ENCODE results near the gene STK11IP.

Gene STK11IP

GRCh38 chr2:219591091-219591490 is 6.6 kb upstream of the STK11IP start:
- no peak for DNase-seq

GRCh38 chr2:219592736-219593135 is 4.9 kb upstream of the STK11IP start:
- DNase-seq, result no peak

- DNase-seq, result no peak
These were observed 4.5 kb upstream of the STK11IP start for GRCh38 chr2:219593154-219593553.

- DNase-seq, result no peak
These were observed 2.4 kb upstream of the STK11IP start for GRCh38 chr2:219595256-219595655.

GRCh38 chr2:219596954-219597551 is 604 bp upstream of the STK11IP start:
- DNase-seq, result peak; percentile 47

GRCh38 chr2:219598308-219599078 is 836 bp downstream of the STK11IP start:
- peak; percentile 26 for DNase-seq

- no peak for DNase-seq
These were observed 6.1 kb downstream of the STK11IP start for GRCh38 chr2:219603771-219604170.

DNA sequence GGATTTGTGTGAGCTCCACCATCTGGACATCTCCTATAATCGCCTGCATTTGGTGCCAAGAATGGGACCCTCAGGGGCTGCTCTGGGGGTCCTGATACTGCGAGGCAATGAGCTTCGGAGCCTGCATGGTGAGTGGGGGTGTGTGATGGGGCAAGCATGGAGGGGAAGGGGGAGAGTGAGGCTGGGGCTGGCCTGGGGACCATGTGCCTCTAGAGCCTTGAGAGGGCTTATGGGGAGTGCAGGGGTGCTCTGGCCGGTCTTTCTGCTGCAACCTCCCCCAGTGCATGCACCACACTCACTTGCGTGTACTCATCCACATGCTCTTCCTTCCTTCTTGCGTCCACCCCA is 7.9 kb downstream of the STK11IP start:
- no peak for DNase-seq

DNA sequence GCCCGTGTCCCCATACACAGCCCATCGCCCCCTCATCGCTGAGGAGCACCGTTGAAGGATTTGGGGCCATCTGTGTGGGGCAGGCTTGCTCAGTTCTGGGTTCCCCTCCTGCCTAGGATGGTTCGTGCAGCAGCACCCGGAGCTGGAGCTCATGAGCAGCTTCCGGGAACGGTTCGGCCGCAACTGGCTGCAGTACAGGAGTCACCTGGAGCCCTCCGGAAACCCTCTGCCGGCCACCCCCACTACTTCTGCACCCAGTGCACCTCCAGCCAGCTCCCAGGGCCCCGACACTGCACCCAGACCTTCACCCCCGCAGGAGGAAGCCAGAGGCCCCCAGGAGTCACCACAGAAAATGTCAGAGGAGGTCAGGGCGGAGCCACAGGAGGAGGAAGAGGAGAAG is 10.3 kb downstream of the STK11IP start:
- no peak for DNase-seq

GRCh38 chr2:219608399-219608964 is 10.8 kb downstream of the STK11IP start:
- DNase-seq, result no peak

DNA sequence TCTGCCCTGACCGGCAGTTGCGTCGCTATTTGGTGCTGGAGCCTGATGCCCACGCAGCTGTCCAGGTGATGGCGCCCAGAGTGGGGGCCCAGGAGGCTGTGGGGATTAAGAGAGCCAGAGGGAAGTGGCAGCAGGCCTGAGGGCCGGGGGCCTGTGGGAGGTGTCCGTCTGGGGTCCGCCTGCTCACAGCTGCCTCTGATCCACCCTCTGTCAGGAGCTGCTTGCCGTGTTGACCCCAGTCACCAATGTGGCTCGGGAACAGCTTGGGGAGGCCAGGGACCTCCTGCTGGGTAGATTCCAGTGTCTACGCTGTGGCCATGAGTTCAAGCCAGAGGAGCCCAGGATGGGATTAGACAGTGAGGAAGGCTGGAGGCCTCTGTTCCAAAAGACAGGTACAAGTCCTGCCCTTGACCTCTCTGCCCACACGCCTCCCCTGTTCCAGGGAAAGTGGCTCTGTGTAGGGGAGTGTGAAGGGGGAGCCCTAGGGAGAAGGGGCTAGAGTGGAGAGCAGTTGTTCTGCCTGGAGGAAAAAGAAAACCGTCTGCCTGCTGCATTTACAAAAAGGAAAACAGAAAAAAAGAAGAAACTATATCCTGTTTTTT is 11.6 kb downstream of the STK11IP start:
- no peak for DNase-seq

DNA sequence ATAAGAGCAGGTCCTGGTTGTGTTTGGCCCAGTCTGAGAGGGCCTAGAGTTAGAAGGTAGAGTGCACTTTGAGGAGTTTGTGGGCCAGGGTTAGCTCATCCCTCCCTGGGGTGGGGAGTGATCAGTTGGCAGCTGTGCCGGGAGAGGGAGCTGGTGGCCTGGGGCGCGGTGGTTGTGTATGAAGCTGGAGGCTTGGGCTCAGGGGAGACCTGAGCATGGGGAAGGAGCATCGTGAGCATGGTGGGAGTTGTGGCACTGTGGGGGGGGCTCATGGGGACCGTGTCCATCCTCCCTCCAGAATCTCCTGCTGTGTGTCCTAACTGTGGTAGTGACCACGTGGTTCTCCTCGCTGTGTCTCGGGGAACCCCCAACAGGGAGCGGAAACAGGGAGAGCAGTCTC is 13.6 kb downstream of the STK11IP start:
- no peak for DNase-seq

DNA sequence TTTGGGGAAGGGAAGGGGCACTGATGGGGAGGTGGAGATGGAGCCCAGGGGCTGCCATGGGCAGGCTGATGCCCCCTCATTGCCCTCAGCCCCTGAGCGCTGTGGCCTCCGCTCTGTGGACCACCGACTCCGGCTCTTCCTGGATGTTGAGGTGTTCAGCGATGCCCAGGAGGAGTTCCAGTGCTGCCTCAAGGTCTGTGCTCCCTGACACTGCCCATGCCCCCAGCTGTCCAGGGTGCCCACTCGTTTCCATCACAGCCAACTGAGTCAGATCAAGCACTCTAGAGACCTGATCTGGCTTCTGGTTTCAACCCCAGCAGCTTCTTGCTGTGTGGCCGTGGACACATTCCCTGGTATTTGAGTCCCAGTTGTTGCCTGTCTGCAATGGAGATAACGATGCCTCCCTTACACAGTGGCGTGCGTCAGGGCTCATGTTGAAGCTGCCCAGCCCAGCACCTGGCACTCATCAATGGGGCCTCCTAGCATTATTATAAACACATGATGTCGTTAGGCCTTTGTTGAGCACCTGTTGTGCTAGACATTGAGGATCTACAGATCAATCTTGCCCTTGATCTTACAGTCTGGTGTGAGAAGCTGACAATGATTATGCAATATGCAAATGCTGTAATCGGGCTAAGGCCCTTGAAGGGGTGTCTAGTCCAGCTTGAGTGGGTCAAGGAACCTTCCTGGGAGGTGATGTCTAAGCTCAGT is 14.4 kb downstream of the STK11IP start:
- no peak for DNase-seq

GRCh38 chr2:219612577-219613286 is 15.1 kb downstream of the STK11IP start:
- no peak for DNase-seq

- DNase-seq, result no peak
These were observed 15.9 kb downstream of the STK11IP start for GRCh38 chr2:219613461-219614070.

DNA sequence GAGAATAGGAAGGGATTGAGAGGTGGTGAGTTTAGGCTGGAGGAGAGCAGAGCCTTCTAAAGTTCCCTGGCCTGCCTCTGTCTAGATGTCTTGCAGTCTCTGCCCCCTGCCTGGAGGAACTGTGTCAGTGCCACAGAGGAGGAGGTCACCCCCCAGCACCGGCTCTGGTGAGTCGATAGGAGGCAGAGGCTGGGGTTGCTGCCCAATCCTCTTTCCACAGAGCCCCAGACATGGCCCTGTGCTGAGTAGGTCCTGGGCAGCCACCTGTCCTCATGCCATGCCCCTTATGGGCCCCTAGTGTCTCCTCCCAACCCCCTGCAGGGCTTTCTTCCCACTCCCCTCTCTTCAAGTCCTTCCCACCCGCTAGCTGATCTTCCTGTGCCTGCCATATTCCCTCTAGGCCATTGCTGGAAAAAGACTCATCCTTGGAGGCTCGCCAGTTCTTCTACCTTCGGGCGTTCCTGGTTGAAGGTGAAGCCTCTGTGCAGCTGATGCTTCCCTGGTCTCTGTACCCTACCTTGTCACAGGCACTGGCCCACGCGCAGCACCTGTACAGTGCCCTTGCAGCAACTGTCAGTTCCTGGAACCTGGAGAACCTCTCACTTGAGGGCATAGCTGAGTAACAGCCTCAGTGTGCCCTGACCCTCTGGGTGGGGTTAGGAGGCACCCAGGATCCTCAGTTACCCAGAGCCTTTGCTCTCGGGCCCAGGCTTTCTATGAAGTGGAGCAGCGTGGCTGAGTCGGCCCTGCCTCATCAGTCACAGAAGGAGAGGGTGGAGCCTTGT is 16.6 kb downstream of the STK11IP start:
- DNase-seq, result no peak

- DNase-seq, result no peak
These were observed 17.4 kb downstream of the STK11IP start for GRCh38 chr2:219615036-219615435.

- no peak for DNase-seq
These were observed 18.2 kb downstream of the STK11IP start for GRCh38 chr2:219615894-219616293.

DNA sequence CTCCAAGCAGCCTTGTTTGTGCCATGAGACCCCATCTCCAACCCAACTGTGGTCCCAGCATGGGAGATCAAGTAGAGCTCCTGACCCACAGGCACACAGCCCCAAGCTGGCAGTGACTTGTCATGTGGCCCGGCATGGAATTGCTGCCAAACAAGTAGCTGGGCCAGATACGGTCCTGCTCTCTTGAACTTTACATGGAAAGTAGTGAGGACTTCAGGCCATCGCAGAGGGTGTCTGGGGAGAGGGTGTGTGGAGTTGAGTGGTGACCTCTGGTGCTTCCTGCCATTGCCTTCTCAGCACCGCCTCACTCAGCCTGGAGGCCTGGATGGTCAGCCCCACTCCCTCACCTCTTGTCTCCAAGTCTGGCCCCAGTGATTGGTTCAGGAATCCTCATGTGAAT is 18.9 kb downstream of the STK11IP start:
- DNase-seq, result no peak

- DNase-seq, result no peak
These were observed 21.1 kb downstream of the STK11IP start for GRCh38 chr2:219618733-219619122.

- no peak for DNase-seq
These were observed 21.6 kb downstream of the STK11IP start for GRCh38 chr2:219619235-219619634.

DNA sequence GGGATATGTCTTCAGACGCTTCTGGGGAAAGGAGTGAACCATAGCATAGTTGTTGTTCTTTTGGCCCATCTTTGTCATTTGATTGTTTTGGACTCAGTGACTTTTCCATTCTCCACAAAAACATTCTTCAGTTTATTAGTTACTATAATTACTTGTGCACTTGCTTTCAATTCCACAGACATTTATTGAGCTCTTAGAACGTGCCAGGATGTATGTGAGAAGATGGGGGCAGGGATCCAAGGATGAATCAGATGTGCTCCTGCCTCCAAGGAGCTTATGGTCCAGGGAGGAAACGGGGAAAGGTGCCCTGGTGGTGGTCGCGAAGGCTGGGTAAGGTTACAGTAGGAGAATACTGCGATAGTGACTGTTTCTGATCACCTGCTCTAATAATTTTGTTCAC is 22.9 kb downstream of the STK11IP start:
- DNase-seq, result no peak
